Brain microvascular endothelial cell (primary cell): ENCODE data around the gene NSD1.

Experiments
- DNase-seq: peaks from one replicate; pipeline ENCODE4 v3.0.0-alpha.2; 2020
- H3K27ac ChIP-seq: fragments of 250-450 bp; sonication (Bioruptor Pico); 2 replicates; pipeline ENCODE4 v1.5.1; 2020; ENCODE audit warnings: mild to moderate bottlenecking, moderate library complexity
- H3K27me3 ChIP-seq: fragments of 250-450 bp; sonication (Bioruptor Pico); replicated peaks from 2 replicates; pipeline ENCODE4 v1.5.1; 2020; ENCODE audit warnings: mild to moderate bottlenecking
- H3K36me3 ChIP-seq: fragments of 250-450 bp; sonication (Bioruptor Pico); replicated peaks from 2 replicates; pipeline ENCODE4 v1.5.1; 2020; ENCODE audit warnings: mild to moderate bottlenecking
- H3K4me3 ChIP-seq: 2 replicates; pipeline ENCODE4 v1.5.1; 2011; ENCODE audit warnings: low read depth, mild to moderate bottlenecking, control low read depth, low read length, moderate library complexity
- CTCF ChIP-seq: IDR thresholded peaks from 2 replicates; pipeline ENCODE4 v1.5.1; 2011; ENCODE audit warnings: low read depth, mild to moderate bottlenecking, moderate library complexity, low read length, control low read depth, inconsistent platforms; ENCODE audit errors: missing control alignments
- in situ Hi-C: cut with HindIII; loops from 2 replicates; pipeline ENCODE4 v1.10.0; 2017; ENCODE audit warnings: low sequenced_read_pairs, low pct_ligation_motif_present

The NSD1 gene

DNA sequence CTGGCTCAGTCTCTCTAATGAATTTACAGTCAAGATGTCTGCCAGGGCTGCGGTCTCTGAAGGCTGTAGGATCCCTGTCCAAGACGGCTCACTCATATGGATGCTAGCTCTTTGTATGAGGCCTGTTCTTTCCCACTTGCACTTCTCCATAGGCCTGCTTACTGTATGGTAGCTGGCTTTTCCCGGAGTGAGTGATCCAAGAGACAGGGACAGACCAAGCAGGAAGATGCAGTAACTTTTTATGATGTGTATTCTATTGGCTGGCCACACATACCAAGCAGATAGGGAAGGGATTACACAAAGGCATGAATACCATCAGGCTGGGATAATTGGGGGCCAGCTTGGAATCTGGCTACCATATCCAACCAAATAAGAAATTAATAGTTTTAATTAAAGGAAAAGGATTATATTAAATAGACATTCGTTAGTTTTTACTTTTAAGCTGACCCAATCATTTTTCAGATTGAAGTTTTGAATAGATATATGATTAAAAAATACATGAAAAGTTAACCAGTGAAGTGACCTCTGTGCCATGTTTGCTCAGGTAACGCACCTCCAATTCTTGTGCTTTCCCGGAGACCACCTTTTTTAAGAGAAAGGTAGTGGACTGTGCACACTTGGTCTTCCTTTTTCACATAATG lies 20.6 kb downstream of the NSD1 start:
- Histone ChIP-seq H3K27ac (no peak overlapping the region), H3K27me3 (no peaks in the 10 kb centered on the region), H3K4me3 (no peak overlapping the region), H3K36me3 (peaks cover 5% of the 10 kb centered on the region)
- in situ Hi-C loops = no loop called here
- no peak for DNase-seq
- no peak for TF ChIP-seq CTCF

DNA sequence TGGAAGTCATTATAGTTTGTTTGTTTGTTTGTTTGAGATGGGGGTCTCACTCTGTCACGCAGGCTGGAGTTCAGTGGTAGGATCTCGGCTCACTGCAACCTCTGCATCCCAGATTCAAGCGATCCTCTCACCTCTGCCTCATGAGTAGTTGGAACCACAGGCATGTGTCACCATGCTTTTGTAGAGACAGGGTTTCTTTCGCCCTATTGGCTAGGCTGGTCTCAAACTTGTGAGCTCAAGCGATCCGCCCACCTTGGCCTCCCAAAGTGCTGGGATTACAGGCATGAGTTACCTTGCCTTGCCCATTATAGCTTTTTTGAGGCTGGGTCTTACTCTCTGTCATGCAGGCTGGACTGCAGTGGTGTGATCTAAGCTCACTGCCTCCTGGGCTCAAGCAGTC lies 28.8 kb downstream of the NSD1 start:
- H3K4me3 ChIP-seq = no peak overlapping the region
- peaks cover 4% of the 10 kb centered on the region for H3K36me3 ChIP-seq
- H3K27me3 ChIP-seq = no peaks in the 10 kb centered on the region
- no peak for TF ChIP-seq CTCF
- H3K27ac ChIP-seq = no peak overlapping the region
- in situ Hi-C loops = no loop called here
- DNase-seq = no peak

GRCh38 chr5:177163500-177163899 lies 29.9 kb downstream of the NSD1 start:
- no peak overlapping the region for H3K4me3 ChIP-seq
- H3K27ac ChIP-seq = no peak overlapping the region
- no peak for TF ChIP-seq CTCF
- H3K36me3 ChIP-seq = peaks cover 4% of the 10 kb centered on the region
- H3K27me3 ChIP-seq = no peaks in the 10 kb centered on the region
- in situ Hi-C loops = no loop called here
- no peak for DNase-seq

DNA sequence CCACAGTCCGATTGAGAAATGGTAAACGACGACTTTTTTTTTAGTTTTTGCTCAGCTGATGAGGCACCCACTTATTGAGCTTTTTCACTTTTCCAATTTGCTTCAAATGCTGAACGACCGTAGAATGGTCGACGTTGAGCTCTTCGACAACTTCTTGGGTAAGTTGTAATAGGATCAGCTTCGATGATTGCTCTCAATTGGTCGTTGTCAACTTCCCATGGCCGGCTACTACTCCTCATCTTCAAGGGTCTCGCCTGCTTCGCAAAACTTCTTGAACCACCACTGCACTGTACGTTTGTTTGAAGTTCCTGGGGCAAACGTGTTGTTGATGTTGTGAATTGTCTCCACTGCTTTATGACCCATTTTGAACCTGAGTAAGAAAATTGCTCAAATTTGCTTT lies 35.7 kb downstream of the NSD1 start:
- Histone ChIP-seq H3K4me3 (no peak overlapping the region), H3K27ac (no peak overlapping the region), H3K36me3 (peaks cover 8% of the 10 kb centered on the region), H3K27me3 (no peaks in the 10 kb centered on the region)
- TF ChIP-seq CTCF = no peak
- in situ Hi-C loops = no loop called here
- DNase-seq = no peak

DNA sequence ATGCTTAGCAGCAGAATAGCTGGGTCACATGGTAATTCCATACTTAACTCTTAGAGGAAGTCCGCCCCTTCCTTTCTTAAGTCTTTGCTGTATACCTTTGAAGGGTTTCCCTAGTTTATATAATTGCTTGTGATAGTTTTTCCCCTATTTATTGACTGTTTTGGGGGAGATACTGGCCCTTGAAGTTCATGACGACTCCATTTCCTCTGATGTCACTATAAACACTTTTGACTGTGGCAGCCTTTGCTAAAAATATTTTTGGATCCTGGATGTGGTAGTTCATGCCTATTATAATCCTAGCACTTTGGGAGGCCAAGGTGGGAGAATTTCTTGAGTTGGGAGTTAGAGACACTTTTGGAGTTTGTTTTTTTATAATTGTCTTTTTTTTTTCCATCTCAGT lies 38.4 kb downstream of the NSD1 start:
- in situ Hi-C loops = no loop called here
- Histone ChIP-seq H3K4me3 (no peak overlapping the region), H3K27me3 (no peaks in the 10 kb centered on the region), H3K36me3 (peaks cover 3% of the 10 kb centered on the region), H3K27ac (no peak overlapping the region)
- DNase-seq = no peak
- no peak for TF ChIP-seq CTCF

GRCh38 chr5:177175336-177175735 lies 41.8 kb downstream of the NSD1 start:
- Histone ChIP-seq H3K4me3 (no peak overlapping the region), H3K27me3 (no peaks in the 10 kb centered on the region), H3K27ac (no peak overlapping the region), H3K36me3 (no peaks in the 10 kb centered on the region)
- TF ChIP-seq CTCF = no peak
- no peak for DNase-seq
- in situ Hi-C loops = no loop called here
